Caki2 (cell line): ENCODE results near the gene MRTFA. TPM values are rescaled to one million over a fixed set of nuclear protein-coding genes. Genes with fewer than 3 reads are reported as not detected.

Source experiments
- DNase-seq: peaks from one replicate; pipeline ENCODE4 v3.0.0-alpha.2; 2015; ENCODE audit warnings: low read depth
- in situ Hi-C: cut with HindIII; loops from 2 replicates; pipeline ENCODE4 v1.10.0; 2016; ENCODE audit warnings: low sequenced_read_pairs, low pct_unique_long_range_greater_than_20kb, mixed read lengths
- total RNA-seq: library from RNA; depleted of rRNA; stranded (reverse); fragments of >200 nt; shearing (Covaris generic); gene quantifications from 2 replicates; pipeline ENCODE4 v1.2.3, GENCODE V29; 2014; ENCODE audit warnings: low replicate concordance

The MRTFA gene
- total RNA-seq, 1 experiment from 2014 or later: 24.6 TPM

GRCh38 chr22:40407831-40408717, 228.4 kb downstream of the MRTFA start:
- DNase-seq: no peak
- in situ Hi-C loops: no loop called here

DNA sequence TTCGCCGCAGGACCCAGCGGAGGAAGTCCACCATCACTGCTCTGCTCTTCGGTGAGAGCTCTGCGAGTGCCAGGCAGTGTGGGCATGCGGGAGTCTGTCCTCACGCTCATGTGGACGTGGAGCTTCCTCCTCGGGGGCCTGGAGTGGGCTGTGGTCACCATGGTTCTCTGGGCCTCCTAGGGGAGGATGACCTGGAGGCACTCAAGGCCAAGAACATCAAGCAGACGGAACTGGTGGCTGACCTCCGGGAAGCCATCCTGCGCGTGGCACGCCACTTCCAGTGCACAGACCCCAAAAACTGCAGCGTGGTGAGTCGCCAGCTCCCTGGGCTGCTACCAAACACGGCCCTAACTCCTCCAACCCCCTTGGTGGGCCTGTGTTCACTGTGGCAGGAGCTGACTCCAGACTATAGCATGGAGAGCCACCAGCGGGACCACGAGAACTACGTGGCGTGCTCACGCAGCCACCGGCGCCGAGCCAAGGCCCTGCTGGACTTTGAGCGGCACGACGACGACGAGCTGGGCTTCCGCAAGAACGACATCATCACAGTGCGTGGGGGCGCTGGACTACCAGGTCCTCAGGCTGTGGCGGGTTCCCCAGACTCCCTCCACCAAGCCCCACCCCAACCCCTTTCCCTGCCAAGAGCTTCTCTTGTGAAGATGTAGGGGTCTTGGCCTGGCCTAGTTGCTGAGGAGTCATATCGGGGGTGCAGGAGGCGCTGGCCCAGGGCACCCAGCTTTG, 229.3 kb downstream of the MRTFA start:
- no peak for DNase-seq
- in situ Hi-C loops: no loop called here

DNA sequence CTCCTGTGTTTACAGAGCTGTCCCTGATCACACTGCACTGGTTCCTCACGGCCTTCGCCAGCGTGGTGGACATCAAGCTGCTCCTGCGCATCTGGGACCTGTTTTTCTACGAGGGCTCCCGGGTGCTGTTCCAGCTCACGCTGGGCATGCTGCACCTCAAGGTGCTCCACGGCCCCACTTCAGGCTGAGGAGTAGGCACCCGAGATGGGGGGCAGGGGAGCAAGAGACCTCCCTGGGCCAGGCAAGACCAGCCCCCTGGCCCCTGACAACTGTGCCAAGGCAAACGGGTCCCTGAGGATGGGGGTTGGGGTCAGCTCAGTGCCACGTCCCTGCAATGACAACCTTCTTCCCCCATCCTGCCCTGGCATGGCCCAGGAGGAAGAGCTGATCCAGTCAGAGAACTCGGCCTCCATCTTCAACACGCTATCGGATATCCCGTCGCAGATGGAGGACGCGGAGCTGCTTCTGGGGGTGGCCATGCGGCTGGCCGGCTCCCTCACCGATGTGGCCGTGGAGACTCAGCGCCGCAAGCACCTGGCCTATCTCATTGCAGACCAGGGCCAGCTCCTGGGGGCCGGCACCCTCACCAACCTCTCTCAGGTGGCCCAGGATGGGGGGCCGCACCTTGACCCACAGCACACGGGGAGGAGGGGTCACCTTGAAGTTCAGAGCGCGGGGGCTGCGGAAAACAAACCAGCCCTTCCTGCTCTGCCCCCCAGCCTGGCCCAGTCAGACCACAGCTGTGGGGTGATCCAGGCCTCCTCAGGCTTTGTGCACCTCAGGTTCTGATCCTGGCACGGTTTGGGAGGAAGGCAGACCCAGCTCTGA, 230.2 kb downstream of the MRTFA start:
- no peak for DNase-seq
- in situ Hi-C loops: no loop called here

GRCh38 chr22:40405178-40406062, 231.1 kb downstream of the MRTFA start:
- no peak for DNase-seq
- in situ Hi-C loops: no loop called here

DNA sequence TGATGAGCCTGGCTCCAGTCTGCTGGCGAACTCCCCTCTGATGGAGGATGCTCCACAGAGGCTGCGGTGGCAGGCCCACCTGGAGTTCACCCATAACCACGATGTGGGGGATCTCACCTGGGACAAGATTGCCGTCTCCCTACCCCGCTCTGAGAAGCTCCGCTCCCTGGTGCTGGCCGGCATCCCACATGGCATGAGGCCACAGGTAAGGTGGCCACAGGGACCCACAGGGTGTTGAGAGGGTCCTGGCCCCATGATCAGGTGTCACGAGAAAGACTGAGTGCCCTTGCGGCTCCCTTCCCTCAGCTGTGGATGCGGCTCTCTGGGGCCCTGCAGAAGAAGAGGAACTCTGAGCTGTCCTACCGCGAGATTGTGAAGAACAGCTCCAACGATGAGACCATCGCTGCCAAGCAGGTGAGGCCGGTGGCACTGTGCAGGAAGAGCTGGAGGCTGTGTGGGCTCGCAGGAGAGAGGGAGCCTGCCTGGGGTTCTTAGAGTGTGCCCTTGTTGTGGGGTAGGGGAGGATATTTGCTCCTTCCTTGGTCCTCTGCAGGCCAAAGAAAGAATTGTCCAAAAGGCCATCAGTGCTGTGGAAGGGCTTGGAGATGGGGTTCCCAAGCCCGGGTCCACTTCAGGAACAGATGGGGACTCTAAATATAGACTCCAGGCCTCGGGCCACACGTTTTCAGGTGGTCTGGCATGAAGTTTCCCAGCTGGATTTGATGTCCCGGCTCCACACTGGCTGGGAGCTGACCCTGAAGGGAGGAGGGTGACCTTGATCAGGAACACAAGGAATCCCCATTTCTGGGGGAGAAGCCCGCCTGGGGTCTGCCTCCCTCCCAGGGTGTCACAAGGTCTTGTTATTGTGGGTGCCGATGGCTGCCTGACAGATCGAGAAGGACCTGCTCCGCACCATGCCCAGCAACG, 232.0 kb downstream of the MRTFA start:
- in situ Hi-C loops: no loop called here
- no peak for DNase-seq

- in situ Hi-C loops: no loop called here
- DNase-seq: no peak
Measured at GRCh38 chr22:40403651-40404050, 232.9 kb downstream of the MRTFA start.

DNA sequence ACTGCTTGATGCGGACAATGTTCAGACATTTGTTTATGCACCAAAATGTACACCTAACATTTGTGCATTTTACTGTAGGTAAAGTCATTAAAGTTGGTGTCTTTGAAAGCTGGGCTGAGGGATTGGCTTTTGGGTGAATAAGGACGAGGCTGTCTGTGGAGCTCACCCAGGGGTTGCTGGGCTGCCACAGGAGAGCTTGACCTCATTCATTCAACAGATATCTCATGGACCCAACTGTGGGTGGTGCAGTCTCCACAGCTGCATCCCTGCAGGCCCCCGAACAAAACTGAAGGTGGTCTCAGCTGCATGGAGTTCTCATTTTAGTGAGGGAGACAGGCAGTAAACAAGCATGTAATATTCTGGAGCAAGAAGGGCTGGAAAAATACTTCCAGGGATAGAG, 233.4 kb downstream of the MRTFA start:
- no peak for DNase-seq
- in situ Hi-C loops: no loop called here

DNA sequence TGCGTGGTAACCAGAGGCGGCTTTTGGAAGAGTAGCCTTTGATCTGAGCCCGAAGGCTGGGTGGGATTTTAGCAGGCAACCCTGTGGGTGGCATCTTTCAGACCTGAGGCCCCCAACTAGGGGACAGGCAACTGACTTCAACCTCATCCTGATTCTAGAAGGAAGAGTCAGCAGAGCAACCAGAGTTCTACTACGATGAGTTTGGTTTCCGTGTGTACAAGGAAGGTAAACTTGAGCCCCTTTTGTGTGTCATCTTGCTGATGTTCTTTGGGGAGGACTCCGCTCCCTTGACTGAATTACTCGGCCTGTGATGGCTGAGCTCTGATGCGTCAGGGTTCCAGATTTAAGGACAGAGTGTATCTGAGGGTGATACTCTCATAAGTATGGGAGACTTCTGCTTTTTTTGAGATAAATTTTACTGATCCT, 234.5 kb downstream of the MRTFA start:
- in situ Hi-C loops: no loop called here
- no peak for DNase-seq

GRCh38 chr22:40401532-40401931, 235.0 kb downstream of the MRTFA start:
- in situ Hi-C loops: no loop called here
- no peak for DNase-seq

DNA sequence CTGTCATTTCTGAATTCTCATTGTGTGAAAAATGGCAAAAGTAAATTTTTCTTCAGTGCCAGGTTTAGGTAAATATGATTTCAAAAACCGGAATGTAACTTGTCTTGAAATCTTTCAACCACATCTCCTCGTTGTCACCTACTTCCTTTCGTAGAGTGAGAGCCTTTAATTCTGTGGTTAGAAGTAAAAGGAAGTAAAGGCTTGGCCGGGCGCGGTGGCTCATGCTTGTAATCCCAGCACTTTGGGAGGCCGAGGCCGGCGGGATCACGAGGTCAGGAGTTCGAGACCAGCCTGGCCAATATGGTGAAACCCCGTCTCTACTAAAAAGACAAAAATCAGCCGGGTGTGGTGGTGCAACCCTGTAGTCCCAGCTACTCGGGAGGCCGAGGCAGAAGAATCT, 236.4 kb downstream of the MRTFA start:
- in situ Hi-C loops: no loop called here
- DNase-seq: no peak

DNA sequence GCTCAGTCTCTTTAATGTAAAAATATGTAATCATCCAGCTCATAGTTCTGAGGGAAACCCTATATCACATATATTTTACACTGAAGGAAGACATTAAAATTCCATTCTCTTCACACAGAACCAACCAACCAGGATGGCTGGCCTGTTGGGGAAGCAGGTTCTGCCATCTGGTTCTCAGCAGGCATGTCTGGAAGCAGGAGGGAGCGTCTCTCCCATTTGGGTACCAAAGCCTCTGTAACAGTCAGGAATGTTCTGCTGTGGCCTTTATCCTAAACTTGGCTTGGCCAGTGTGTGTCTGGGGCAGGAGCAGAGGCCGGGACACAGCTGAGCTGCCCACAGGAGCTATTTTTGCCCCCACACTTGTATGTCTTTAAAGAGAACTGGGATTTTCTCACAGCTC, 236.9 kb downstream of the MRTFA start:
- DNase-seq: no peak
- in situ Hi-C loops: no loop called here

GRCh38 chr22:40397396-40397795, 239.1 kb downstream of the MRTFA start:
- in situ Hi-C loops: no loop called here
- no peak for DNase-seq

- DNase-seq: no peak
- in situ Hi-C loops: no loop called here
Measured at GRCh38 chr22:40396882-40397281, 239.6 kb downstream of the MRTFA start.

- no peak for DNase-seq
- in situ Hi-C loops: no loop called here
Measured at GRCh38 chr22:40395607-40396006, 240.9 kb downstream of the MRTFA start.

DNA sequence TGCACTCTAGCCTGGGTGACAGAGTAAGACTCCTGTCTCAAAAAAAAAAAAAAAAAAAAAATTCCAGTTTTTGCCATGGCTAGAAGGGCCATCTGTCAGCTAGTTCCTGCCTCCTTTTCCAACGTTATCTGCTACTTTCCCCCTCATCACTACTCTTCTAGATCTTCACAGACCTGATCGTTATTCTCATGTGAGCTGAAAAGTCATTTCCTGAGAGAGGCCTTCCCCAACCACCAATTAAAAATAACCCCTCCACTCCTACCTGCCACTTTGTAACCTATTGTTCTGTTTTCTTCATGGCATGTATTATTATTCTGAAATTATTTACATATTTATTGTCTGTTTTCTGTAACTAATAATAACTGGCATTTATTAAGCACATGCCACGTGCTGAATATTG, 241.9 kb downstream of the MRTFA start:
- in situ Hi-C loops: no loop called here
- no peak for DNase-seq

DNA sequence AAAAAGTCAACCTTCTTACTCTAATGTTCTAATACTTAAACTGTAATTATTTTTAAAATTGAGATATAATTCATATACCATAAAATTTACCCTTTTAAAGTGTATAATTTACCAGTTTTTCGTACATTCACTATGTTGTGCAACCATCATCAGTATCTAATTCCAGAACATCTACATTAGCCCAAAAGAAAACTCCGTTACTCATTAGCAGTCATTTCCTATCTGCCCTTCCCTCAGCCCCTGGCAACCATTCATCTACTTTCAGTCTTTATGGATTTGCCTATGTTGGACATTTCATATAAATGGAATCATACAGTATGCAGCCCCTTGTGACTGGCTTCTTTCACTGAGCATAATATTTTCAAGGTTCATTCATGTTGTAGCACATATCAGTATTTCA, 243.9 kb downstream of the MRTFA start:
- DNase-seq: no peak
- in situ Hi-C loops: no loop called here

DNA sequence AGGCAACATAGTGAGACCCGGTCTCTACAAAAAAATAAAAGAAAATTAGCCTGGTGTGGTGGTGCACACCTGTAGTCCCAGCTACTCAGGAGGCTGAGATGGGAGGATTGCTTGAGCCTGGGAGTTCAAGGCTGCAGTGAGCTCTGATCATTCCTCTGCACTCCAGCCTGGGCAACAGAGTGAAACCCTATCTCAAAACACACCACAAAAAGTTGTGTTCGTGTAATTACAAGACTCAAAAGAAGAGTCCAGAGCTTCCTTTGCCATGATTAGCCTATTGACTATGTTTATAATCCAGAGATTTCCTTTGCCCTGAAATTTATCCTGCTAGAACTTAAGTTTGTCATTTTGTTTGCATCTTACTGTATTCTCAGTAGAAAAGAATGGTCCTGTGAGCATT, 245.1 kb downstream of the MRTFA start:
- in situ Hi-C loops: no loop called here
- DNase-seq: no peak
